Loucy (cell line): Measurements from ENCODE around the gene PARD3B.

Source experiments
- H2AFZ ChIP-seq: fragments of 200-600 bp; sonication (generic); 2 replicates; pipeline ENCODE4 v1.6.0; 2016; ENCODE audit warnings: antibody characterized with exemption, mild to moderate bottlenecking, low read length, moderate library complexity
- H3F3A ChIP-seq: fragments of 200-600 bp; 2 replicates; pipeline ENCODE4 v1.6.0; 2016; ENCODE audit warnings: antibody characterized with exemption, low read depth, mild to moderate bottlenecking
- H3K27me3 ChIP-seq: fragments of 200-600 bp; sonication (generic); 2 replicates; pipeline ENCODE4 v1.6.1; 2014; ENCODE audit warnings: low read length, mild to moderate bottlenecking; ENCODE audit not compliant: insufficient read depth, poor library complexity, severe bottlenecking
- H3K36me3 ChIP-seq: fragments of 200-600 bp; sonication (generic); 2 replicates; pipeline ENCODE4 v1.6.1; 2016; ENCODE audit warnings: low read length; ENCODE audit not compliant: insufficient read depth
- H3K4me1 ChIP-seq: fragments of 200-600 bp; sonication (generic); 2 replicates; pipeline ENCODE4 v1.5.1; 2014; ENCODE audit warnings: low read length, mild to moderate bottlenecking; ENCODE audit not compliant: insufficient read depth, poor library complexity, severe bottlenecking
- H3K4me2 ChIP-seq: fragments of 200-600 bp; sonication (generic); 2 replicates; pipeline ENCODE4 v1.6.0; 2014; ENCODE audit warnings: antibody characterized with exemption, low read length, low read depth, mild to moderate bottlenecking; ENCODE audit not compliant: poor library complexity, severe bottlenecking
- H3K4me3 ChIP-seq: fragments of 200-600 bp; sonication (generic); 2 replicates; pipeline ENCODE4 v1.5.1; 2014; ENCODE audit warnings: low read length, mild to moderate bottlenecking, mixed read lengths; ENCODE audit not compliant: poor library complexity, severe bottlenecking
- H3K79me2 ChIP-seq: fragments of 200-600 bp; sonication (generic); 2 replicates; pipeline ENCODE4 v1.6.1; 2014; ENCODE audit warnings: low read length; ENCODE audit not compliant: insufficient read depth
- H3K9ac ChIP-seq: fragments of 200-600 bp; sonication (generic); 2 replicates; pipeline ENCODE4 v1.6.0; 2014; ENCODE audit warnings: mild to moderate bottlenecking, low read depth, low read length, moderate library complexity; ENCODE audit not compliant: poor library complexity, severe bottlenecking
- H3K9me2 ChIP-seq: fragments of 200-600 bp; sonication (generic); replicated peaks from 2 replicates; pipeline ENCODE4 v1.6.1; 2016; ENCODE audit warnings: low read depth, low read length, mixed read lengths
- H3K9me3 ChIP-seq: fragments of 200-600 bp; sonication (generic); 2 replicates; pipeline ENCODE4 v1.6.1; 2014; ENCODE audit warnings: mild to moderate bottlenecking, antibody characterized with exemption, low read length, low read depth; ENCODE audit not compliant: insufficient read depth
- H4K20me1 ChIP-seq: fragments of 200-600 bp; sonication (generic); 2 replicates; pipeline ENCODE4 v1.6.0; 2014; ENCODE audit warnings: antibody characterized with exemption, low read length, mild to moderate bottlenecking; ENCODE audit not compliant: insufficient read depth, poor library complexity, severe bottlenecking
- CTCF ChIP-seq: fragments of 200-600 bp; sonication (generic); conservative IDR thresholded peaks from 2 replicates; pipeline ENCODE4 v1.5.1; 2014; ENCODE audit warnings: mild to moderate bottlenecking, antibody characterized with exemption, low read length
- EZH2phosphoT487 ChIP-seq: fragments of 200-600 bp; IDR thresholded peaks from 2 replicates; pipeline ENCODE4 v1.6.1; 2018; ENCODE audit warnings: antibody characterized with exemption, mild to moderate bottlenecking, moderate library complexity, borderline replicate concordance

The PARD3B gene

GRCh38 chr2:205287316-205287715, 742.0 kb downstream of the PARD3B start:
- Histone ChIP-seq H3K9me3 (no peaks in the 10 kb centered on the region), H4K20me1 (no peaks in the 10 kb centered on the region), H3K79me2 (no peaks in the 10 kb centered on the region)

DNA sequence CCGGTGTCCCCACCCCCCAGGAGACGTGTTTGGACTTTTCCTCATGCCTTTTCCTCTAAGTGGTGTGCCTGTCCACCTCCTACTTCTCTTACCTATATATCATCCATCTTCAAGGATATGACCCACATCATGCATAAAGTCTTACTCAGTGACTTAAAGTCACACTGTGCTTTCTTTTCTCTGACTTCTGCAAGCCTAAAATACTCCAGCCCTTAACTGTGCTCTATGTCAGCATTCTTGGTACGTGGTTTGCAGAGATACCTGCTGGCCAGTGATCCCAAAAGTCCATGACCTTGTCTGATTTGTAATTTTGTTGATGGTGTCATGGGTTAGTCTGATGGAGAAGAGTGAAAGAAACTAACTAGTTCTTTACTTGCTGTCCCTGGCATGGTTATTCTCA, 743.4 kb downstream of the PARD3B start:
- no peaks in the 10 kb centered on the region for H4K20me1 ChIP-seq
- no peak overlapping the region for H2AFZ ChIP-seq
- TF ChIP-seq EZH2phosphoT487: no peak
- no peak for TF ChIP-seq CTCF
- no peak overlapping the region for H3K4me2 ChIP-seq
- no peaks in the 10 kb centered on the region for H3K9me3 ChIP-seq
- H3K4me1 ChIP-seq: no peaks in the 10 kb centered on the region
- H3K9me2 ChIP-seq: no peaks in the 10 kb centered on the region
- H3K36me3 ChIP-seq: no peaks in the 10 kb centered on the region
- H3K4me3 ChIP-seq: no peak overlapping the region
- H3K27me3 ChIP-seq: no peaks in the 10 kb centered on the region
- H3K9ac ChIP-seq: no peak overlapping the region
- no peaks in the 10 kb centered on the region for H3F3A ChIP-seq
- no peaks in the 10 kb centered on the region for H3K79me2 ChIP-seq

More at GRCh38 chr2:205287316-205287715, 742.0 kb downstream of the PARD3B start:
- Histone ChIP-seq H3K4me1 (no peaks in the 10 kb centered on the region), H3K4me2 (no peak overlapping the region), H3K9ac (no peak overlapping the region), H3K36me3 (no peaks in the 10 kb centered on the region), H3F3A (no peaks in the 10 kb centered on the region), H2AFZ (no peak overlapping the region), H3K4me3 (no peak overlapping the region), H3K27me3 (no peaks in the 10 kb centered on the region), H3K9me2 (no peaks in the 10 kb centered on the region)
- no peak for TF ChIP-seq CTCF

- Histone ChIP-seq H3K9ac (no peak overlapping the region), H3K79me2 (no peaks in the 10 kb centered on the region), H3K9me3 (no peaks in the 10 kb centered on the region), H2AFZ (no peak overlapping the region), H3K4me2 (no peak overlapping the region), H3K27me3 (no peaks in the 10 kb centered on the region), H4K20me1 (no peaks in the 10 kb centered on the region), H3F3A (no peaks in the 10 kb centered on the region), H3K4me1 (no peaks in the 10 kb centered on the region), H3K36me3 (no peaks in the 10 kb centered on the region), H3K9me2 (no peaks in the 10 kb centered on the region), H3K4me3 (no peak overlapping the region)
- TF ChIP-seq CTCF (no peak), EZH2phosphoT487 (no peak)
Observed at GRCh38 chr2:205290299-205290698, 745.0 kb downstream of the PARD3B start.
